IMR-90 (cell line): Measurements from ENCODE around the gene TMTC1.

Experiments
- BHLHE40 ChIP-seq: fragments of 150-350 bp; IDR thresholded peaks from 2 replicates; pipeline ENCODE4 v1.6.1; 2016; ENCODE audit warnings: mild to moderate bottlenecking, low read depth, low read length
- CEBPB ChIP-seq: IDR thresholded peaks from 2 replicates; pipeline ENCODE4 v1.6.1; 2012; ENCODE audit warnings: low read depth, low read length, improper control_type of control experiment
- CTCF ChIP-seq: conservative IDR thresholded peaks from 2 replicates; pipeline ENCODE4 v1.5.1; 2012; ENCODE audit warnings: mild to moderate bottlenecking, low read depth, low read length, improper control_type of control experiment
- FOS ChIP-seq: fragments of 150-350 bp; IDR thresholded peaks from 2 replicates; pipeline ENCODE4 v1.6.1; 2016; ENCODE audit warnings: low read depth, low read length
- RCOR1 ChIP-seq: IDR thresholded peaks from 2 replicates; pipeline ENCODE4 v1.6.1; 2012; ENCODE audit warnings: mild to moderate bottlenecking, low read length, improper control_type of control experiment; ENCODE audit not compliant: insufficient replicate concordance

- no peak for TF ChIP-seq CTCF
- no peak for TF ChIP-seq RCOR1
- no peak for TF ChIP-seq FOS
- TF ChIP-seq CEBPB, result no peak
- TF ChIP-seq BHLHE40, result no peak
These were observed 118.6 kb downstream of the TMTC1 start for GRCh38 chr12:29665107-29665506.
